Stimulated activated CD4-positive, alpha-beta T cell treated with anti-CD3 and anti-CD28 coated beads, Interleukin-4, amount 100 ng/mL, for 24 hours (primary cell): ENCODE results near the gene PREP.
"Not testable (repeated sequence)": the region's sequence is repeated elsewhere in the genome, so short reads cannot be mapped to it uniquely, and the experiment has no call there.

Experiments
- DNase-seq: peaks from one replicate; pipeline ENCODE4 v3.0.0-alpha.2; 2020

PREP gene

GRCh38 chr6:105402939-105403935, at the start of gene PREP:
Gene PREP (minus strand): TSS chr6:105403082. CDS start chr6:105402891, 191 bp downstream.
- peak; percentile 83 for DNase-seq

DNA sequence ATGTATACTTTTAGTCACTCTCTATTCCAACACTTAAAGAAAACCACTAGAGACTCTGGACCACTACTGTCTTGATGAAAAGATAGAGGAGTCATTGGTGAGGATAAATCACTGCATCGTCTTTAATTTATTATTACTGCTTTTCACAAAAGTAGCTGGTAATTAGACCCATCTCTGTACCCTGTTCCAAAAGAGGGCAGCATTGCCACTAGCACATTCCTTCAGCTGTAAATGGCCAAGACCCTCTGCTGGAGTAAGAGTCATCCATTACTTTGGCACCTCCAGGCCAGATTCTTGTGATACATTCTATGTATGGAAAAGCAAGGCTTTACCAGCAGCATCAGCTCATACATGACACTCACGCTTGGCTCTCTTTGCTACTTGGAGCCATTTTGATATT, 49.5 kb upstream of the PREP start:
- no peak for DNase-seq

- no peak for DNase-seq
Observed at GRCh38 chr6:105449756-105450390, 47.0 kb upstream of the PREP start.

- DNase-seq, result no peak
Observed at GRCh38 chr6:105445481-105445880, 42.6 kb upstream of the PREP start.

DNA sequence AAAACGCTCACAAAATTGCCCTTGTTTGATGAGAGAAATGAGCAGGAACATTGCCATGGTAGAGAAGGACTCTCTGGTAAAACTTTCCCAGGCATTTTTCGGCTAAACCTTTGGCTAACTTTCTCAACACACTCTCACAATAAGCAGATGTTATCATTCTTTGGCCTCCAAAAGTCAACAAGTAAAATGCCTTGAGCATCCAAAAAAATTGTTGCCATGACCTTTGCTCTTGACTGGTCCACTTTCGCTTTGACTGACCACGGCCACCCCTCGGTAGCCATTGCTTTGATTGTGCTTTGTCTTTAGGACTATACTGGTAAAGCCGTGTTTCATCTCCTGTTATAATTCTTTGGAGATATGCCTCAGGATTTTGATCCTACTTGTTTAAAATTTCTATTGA, 41.1 kb upstream of the PREP start:
- no peak for DNase-seq

GRCh38 chr6:105442369-105442768, 39.5 kb upstream of the PREP start:
- no peak for DNase-seq

GRCh38 chr6:105437236-105437635, 34.4 kb upstream of the PREP start:
- no peak for DNase-seq

- DNase-seq, result no peak
Observed at GRCh38 chr6:105433723-105434122, 30.8 kb upstream of the PREP start.

GRCh38 chr6:105432797-105433196, 29.9 kb upstream of the PREP start:
- DNase-seq, result no peak

DNA sequence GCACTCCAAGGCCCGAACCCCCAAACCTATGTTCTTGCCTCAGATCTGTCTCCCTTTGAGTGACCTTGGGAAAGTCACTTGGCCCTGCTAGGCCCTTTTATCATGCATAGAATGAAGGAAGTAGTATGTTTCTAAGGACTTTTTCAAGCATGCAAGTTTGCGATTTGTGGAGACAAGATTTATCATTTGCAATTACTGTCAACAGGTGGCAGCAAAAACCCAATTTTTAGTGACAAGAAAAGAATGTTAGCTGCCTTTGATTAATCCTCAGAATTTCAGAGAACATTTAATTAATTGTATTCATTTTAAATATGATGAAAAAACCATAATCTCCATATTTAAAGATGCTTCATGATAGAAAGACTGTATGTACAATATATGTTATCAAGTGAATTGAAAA, 28.3 kb upstream of the PREP start:
- peak; percentile 32 for DNase-seq

DNA sequence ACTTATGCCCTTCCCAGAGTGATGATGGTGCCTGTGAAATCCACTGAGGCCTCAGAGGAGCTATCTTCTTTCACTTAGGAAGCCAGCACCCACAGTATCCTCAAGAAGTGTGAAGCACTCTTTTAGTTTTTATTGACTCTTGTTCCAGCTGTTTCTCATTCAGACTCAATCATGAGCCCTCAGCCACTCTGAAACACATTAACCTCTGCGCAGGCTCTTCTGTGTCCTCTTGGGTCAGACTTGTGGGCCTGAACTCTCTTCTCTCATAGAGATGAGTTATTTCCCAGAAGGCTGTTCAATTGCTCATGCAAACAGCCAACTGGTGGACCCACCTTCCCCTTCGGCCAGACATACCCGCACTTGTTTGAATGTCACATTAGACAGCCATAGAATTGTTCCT, 27.8 kb upstream of the PREP start:
- no peak for DNase-seq

- no peak for DNase-seq
Observed at GRCh38 chr6:105429676-105430075, 26.8 kb upstream of the PREP start.

GRCh38 chr6:105428342-105428957, 25.6 kb upstream of the PREP start:
- DNase-seq, result no peak

GRCh38 chr6:105424175-105424783, 21.4 kb upstream of the PREP start:
- peak; percentile 68 for DNase-seq

DNA sequence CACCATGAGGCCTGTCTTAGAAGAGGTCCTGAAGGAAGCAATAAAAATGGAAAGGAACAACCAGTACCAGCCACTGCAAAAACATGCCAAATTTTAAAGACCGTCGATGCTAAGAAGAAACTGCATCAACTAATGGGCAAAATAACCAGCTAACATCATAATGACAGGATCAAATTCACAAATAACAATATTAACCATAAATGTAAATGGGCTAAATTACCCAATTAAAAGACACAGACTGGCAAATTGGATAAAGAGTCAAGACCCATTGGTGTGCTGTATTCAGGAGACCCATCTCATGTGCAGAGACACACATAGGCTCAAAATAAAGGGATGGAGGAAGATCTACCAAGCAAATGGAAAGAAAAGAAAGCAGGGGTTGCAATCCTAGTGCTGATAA, 14.1 kb upstream of the PREP start:
- DNase-seq, result not testable (repeated sequence)

GRCh38 chr6:105409734-105410133, 6.9 kb upstream of the PREP start:
- no peak for DNase-seq

DNA sequence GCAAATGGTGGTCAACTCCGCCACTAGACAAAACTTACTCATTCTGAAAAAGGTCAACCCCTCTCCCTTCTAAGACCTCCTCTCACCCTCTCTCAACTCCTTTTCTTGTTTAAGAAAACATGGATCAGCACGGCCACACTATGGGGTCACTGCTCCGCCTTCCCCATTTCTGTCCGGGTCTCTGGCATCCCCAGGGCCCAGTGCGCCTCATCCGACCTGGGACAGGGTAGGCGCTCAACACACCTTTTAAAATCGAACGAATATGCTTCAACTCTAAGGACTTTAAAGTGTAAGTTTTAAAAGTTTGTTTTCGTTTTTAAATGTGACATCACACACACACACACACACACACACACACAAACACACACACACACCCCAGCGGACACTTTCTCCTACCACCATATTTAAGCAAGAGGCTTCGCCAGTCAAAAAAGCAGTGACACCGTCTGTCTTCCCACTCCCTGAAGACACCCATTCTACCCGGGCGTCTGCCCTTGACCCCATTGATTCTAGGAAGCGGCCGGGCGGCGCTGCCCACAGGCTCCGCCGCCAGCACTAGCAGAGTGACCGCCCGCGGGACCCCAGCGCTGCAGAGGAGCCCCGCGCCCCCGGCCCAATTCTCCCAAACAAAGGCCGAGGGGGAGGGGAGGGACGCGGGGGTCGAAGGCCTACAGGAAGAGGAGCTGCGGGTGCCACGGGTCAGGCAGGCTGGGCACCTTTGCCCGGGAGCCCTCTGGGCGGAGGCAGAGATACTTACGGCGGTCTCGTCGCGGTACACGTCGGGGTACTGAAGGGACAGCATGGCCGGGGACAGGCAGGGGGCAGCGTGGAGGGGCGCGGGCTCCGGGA, 568 bp downstream of the PREP start:
- peak; percentile 29 for DNase-seq

- no peak for DNase-seq
Observed at GRCh38 chr6:105401247-105402089, 1.4 kb downstream of the PREP start.

DNA sequence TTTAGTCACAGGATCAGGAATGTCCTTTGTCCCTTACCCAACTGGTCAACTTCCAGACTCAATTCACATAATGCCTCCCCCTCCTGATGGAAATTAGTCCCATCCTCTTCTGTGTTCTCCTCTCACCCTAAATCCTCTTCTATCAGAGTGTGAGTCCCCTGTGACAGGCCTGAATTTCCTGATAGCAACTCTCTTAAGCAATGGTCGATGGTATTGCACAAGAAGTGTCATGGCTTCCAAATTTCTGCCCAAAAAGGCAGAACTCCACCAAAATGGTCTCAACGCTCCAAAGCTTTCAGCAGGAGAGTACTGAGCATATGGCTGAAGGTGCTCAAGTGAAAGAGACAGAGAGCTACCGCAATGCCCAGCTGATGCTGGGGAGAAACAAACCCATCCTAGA, 2.4 kb downstream of the PREP start:
- no peak for DNase-seq

GRCh38 chr6:105398859-105399258, 4.0 kb downstream of the PREP start:
- no peak for DNase-seq

DNA sequence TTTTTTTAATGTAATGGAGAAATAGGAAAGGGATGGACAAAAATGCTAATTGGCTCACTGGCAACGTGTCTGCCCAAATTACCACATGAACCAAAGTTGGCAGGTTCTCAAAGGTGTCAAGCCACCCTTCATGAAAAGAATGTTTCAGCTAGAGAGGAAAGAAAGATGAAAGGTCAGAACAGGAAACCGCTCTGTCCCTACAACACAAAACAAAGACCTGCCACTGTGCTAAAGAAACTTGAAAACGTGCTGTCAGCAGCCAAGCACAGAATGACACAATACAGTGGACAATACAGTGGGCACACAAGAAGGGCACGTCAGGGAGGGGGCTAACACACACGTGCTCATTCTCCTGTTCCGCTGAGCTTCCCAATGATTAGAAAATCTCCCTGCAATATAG, 4.9 kb downstream of the PREP start:
- DNase-seq, result no peak
